Caco-2 (cell line): ENCODE results near the gene INHBC. TPM values are rescaled to one million over a fixed set of nuclear protein-coding genes. Genes with fewer than 3 reads are reported as not detected.
"Not testable (repeated sequence)": the region's sequence is repeated elsewhere in the genome, so short reads cannot be mapped to it uniquely, and the experiment has no call there.

Experiments
- BruUV-seq: library from RNA; stranded (reverse); fragments of 400-500 nt; replicated peaks from 2 replicates; lab custom pipeline; 2021; lab: Mats Ljungman, UMichigan
- CTCF ChIA-PET: fragments of 300-600 bp; sonication (Branson Sonifier 250); formaldehyde crosslinking; loops from one replicate; lab custom pipeline; 2022; ENCODE audit warnings: antibody characterized with exemption; lab: Charles Lee
- POLR2A ChIA-PET: fragments of 300-600 bp; sonication (Branson Sonifier 250); formaldehyde crosslinking; loops from one replicate; lab custom pipeline; 2022; ENCODE audit warnings: antibody characterized with exemption; lab: Charles Lee
- DNase-seq, 2 experiments: peaks; one replicate each; pipeline versions ENCODE4 v3.0.0 to v3.0.0-alpha.2; 2020 to 2022
- H3K27me3 ChIP-seq: replicated peaks from 2 replicates; pipeline ENCODE4 v1.6.0; 2011; ENCODE audit warnings: low read length; ENCODE audit not compliant: control insufficient read depth, insufficient read depth
- H3K36me3 ChIP-seq: 2 replicates; pipeline ENCODE4 v1.5.1; 2011; ENCODE audit warnings: low read length; ENCODE audit not compliant: control insufficient read depth, insufficient read depth
- H3K4me1 ChIP-seq: fragments of 250-450 bp; sonication (Bioruptor Pico); 2 replicates; pipeline ENCODE4 v1.5.1; 2020; ENCODE audit warnings: mild to moderate bottlenecking
- H3K4me3 ChIP-seq: 2 replicates; pipeline ENCODE4 v1.5.1; 2011; ENCODE audit warnings: low read depth, mild to moderate bottlenecking, control low read depth, low read length
- H3K9me3 ChIP-seq: fragments of 250-450 bp; sonication (Bioruptor Pico); 2 replicates; pipeline ENCODE4 v1.5.1; 2020; ENCODE audit warnings: mild to moderate bottlenecking, moderate library complexity
- H3K27ac Mint-ChIP-seq: one replicate; pipeline ENCODE4 v1.8.0; 2022; ENCODE audit warnings: mixed read lengths; ENCODE audit not compliant: unreplicated experiment
- H3K27me3 Mint-ChIP-seq: one replicate; pipeline ENCODE4 v1.8.0; 2022; ENCODE audit warnings: mixed read lengths; ENCODE audit not compliant: insufficient read depth, unreplicated experiment
- H3K36me3 Mint-ChIP-seq: one replicate; pipeline ENCODE4 v1.8.0; 2022; ENCODE audit warnings: mild to moderate bottlenecking, mixed read lengths; ENCODE audit not compliant: insufficient read depth, unreplicated experiment
- H3K4me1 Mint-ChIP-seq: one replicate; pipeline ENCODE4 v1.8.0; 2022; ENCODE audit warnings: low read depth, mixed read lengths; ENCODE audit not compliant: unreplicated experiment
- H3K4me3 Mint-ChIP-seq: one replicate; pipeline ENCODE4 v1.8.0; 2022; ENCODE audit warnings: mild to moderate bottlenecking, moderate library complexity, mixed read lengths; ENCODE audit not compliant: unreplicated experiment
- H3K9me3 Mint-ChIP-seq: one replicate; pipeline ENCODE4 v1.8.0; 2022; ENCODE audit warnings: mixed read lengths; ENCODE audit not compliant: unreplicated experiment
- intact Hi-C: fragments of 100-400 bp; cut with micrococcal nuclease; formaldehyde crosslinking; loops from one replicate; pipeline ENCODE4 v1.10.0; 2022; ENCODE audit not compliant: unreplicated experiment
- total RNA-seq: library from RNA; stranded (reverse); gene quantifications from 2 replicates; pipeline ENCODE4 v1.2.3, GENCODE V29; 2022
- TF ChIP-seq, protein P1 (sequence below), 2 experiments: fragments of 200-600 bp in 1 of 2; IDR thresholded peaks; 1 replicate in 1 of 2; 2 replicates in 1 of 2; pipeline versions ENCODE4 v1.5.1 to v1.8.0; 2011 to 2022; ENCODE audit warnings: antibody characterized with exemption in 1 of 2, control low read depth in 1 of 2, inconsistent platforms in 1 of 2, low read depth in 1 of 2, low read length in 1 of 2, mild to moderate bottlenecking in 1 of 2, moderate library complexity in 1 of 2; ENCODE audit not compliant: insufficient read depth in 1 of 2, severe bottlenecking in 1 of 2, unreplicated experiment in 1 of 2

INHBC gene
- total RNA-seq, 1 experiment from 2014 or later, result not detected

DNA sequence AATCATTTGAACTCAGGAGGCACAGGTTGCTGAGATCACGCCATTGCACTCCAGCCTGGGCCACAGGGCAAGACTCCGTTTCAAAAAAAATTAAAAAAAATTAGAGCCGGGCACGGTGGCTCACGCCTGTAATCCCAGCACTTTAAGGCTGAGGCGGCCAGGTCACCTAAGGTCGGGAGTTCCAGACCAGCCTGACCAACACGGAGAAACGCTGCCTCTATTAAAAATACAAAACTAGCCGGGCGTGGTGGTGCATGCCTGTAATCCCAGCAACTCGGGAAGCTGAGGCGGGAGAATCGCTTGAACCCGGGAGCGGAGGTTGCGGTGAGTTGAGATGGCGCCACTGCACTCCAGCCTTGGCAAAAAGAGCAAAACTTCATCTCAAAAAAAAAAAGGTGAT is 39.5 kb upstream of the INHBC start:
- no peaks in the 10 kb centered on the region for H3K9me3 Mint-ChIP-seq
- no peak overlapping the region for H3K27ac Mint-ChIP-seq
- H3K27me3 Mint-ChIP-seq, result no peaks in the 10 kb centered on the region
- H3K27me3 ChIP-seq, result no peaks in the 10 kb centered on the region
- no peak for DNase-seq
- no peak overlapping the region for H3K4me3 Mint-ChIP-seq
- POLR2A ChIA-PET, result no interaction called here
- no peaks in the 10 kb centered on the region for H3K4me1 ChIP-seq
- intact Hi-C loops, result no loop called here
- TF ChIP-seq, protein P1, sequence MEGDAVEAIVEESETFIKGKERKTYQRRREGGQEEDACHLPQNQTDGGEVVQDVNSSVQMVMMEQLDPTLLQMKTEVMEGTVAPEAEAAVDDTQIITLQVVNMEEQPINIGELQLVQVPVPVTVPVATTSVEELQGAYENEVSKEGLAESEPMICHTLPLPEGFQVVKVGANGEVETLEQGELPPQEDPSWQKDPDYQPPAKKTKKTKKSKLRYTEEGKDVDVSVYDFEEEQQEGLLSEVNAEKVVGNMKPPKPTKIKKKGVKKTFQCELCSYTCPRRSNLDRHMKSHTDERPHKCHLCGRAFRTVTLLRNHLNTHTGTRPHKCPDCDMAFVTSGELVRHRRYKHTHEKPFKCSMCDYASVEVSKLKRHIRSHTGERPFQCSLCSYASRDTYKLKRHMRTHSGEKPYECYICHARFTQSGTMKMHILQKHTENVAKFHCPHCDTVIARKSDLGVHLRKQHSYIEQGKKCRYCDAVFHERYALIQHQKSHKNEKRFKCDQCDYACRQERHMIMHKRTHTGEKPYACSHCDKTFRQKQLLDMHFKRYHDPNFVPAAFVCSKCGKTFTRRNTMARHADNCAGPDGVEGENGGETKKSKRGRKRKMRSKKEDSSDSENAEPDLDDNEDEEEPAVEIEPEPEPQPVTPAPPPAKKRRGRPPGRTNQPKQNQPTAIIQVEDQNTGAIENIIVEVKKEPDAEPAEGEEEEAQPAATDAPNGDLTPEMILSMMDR (IDR thresholded peaks at IDR 0.05; ENCODE audit: insufficient read depth in 1 of 2, low read depth in 1 of 2, low read length in 1 of 2, severe bottlenecking in 1 of 2, unreplicated experiment in 1 of 2), result no peak
- CTCF ChIA-PET, result no interaction called here
- peaks cover 20% of the 10 kb centered on the region for H3K36me3 Mint-ChIP-seq
- no TSS peak for BruUV-seq
- no peaks in the 10 kb centered on the region for H3K36me3 ChIP-seq
- H3K4me1 Mint-ChIP-seq, result peaks cover 4% of the 10 kb centered on the region
- no peak overlapping the region for H3K4me3 ChIP-seq
- H3K9me3 ChIP-seq, result no peaks in the 10 kb centered on the region

DNA sequence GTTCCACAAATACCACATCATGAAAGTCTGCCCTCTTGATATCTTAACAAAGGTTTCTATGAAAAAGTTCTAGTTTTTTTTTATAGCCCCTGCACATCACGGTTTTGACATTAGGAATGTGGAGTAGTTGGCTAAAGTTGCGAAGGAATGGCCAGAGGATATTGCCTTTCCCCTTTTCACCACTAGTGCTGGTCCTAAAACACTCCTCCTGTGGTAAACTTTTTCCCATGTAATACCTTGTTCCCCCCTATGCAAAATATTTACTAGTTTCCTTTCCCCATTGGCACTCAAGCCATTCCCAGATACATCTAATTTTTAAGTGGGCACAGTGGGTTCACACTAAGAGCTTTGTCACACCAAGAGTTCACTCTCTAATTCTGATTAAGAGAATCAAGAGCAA is 37.1 kb upstream of the INHBC start:
- no peaks in the 10 kb centered on the region for H3K27me3 Mint-ChIP-seq
- H3K36me3 Mint-ChIP-seq, result peaks cover 10% of the 10 kb centered on the region
- no peaks in the 10 kb centered on the region for H3K36me3 ChIP-seq
- no peaks in the 10 kb centered on the region for H3K9me3 ChIP-seq
- TF ChIP-seq, protein P1 (IDR thresholded peaks at IDR 0.05; ENCODE audit: insufficient read depth in 1 of 2, low read depth in 1 of 2, low read length in 1 of 2, severe bottlenecking in 1 of 2, unreplicated experiment in 1 of 2), result no peak
- H3K27ac Mint-ChIP-seq, result no peak overlapping the region
- no peak overlapping the region for H3K4me3 ChIP-seq
- ChIA-PET CTCF (no interaction called here), POLR2A (no interaction called here)
- DNase-seq, result no peak
- intact Hi-C loops, result no loop called here
- H3K27me3 ChIP-seq, result no peaks in the 10 kb centered on the region
- no peaks in the 10 kb centered on the region for H3K4me1 ChIP-seq
- no TSS peak for BruUV-seq
- no peaks in the 10 kb centered on the region for H3K9me3 Mint-ChIP-seq
- H3K4me1 Mint-ChIP-seq, result no peaks in the 10 kb centered on the region
- no peak overlapping the region for H3K4me3 Mint-ChIP-seq

DNA sequence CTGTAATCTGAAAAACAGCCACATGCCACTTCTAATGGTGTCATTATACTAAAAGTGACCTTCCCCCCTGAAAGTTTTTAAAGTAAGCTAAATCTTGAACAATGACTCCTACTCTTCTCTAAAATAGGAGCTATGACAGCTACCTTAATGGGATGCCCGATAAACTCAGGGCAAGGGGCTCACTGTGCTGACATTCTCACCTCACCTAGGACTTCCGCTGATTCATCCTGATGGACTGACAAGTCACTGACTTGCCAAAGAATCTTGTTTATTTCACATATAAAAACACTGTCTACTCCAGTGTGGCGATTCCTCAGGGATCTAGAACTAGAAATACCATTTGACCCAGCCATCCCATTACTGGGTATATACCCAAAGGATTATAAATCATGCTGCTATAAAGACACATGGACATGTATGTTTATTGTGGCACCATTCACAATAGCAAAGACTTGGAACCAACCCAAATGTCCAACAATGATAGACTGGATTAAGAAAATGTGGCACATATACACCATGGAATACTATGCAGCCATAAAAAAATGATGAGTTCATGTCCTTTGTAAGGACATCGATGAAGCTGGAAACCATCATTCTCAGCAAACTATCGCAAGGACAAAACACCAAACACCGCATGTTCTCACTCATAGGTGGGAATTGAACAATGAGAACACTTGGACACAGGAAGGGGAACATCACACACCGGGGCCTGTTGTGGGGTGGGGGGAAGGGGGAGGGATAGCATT is 34.7 kb upstream of the INHBC start:
- H3K27me3 Mint-ChIP-seq, H3K36me3 Mint-ChIP-seq, H3K27ac Mint-ChIP-seq, BruUV-seq, intact Hi-C loops, H3K9me3 ChIP-seq, H3K4me1 ChIP-seq, CTCF ChIA-PET, H3K4me3 ChIP-seq, H3K27me3 ChIP-seq, H3K4me3 Mint-ChIP-seq, DNase-seq, H3K4me1 Mint-ChIP-seq, H3K36me3 ChIP-seq, H3K9me3 Mint-ChIP-seq: not testable (repeated sequence)
- POLR2A ChIA-PET, result interaction anchor here (0.6 kb wide), 1 partner anchor 65 kb away, joined by 7 read pairs; no protein-coding TSS in a partner anchor
